ENCODE measurements around the gene NRM.
"Not testable (repeated sequence)": the region's sequence is repeated elsewhere in the genome, so short reads cannot be mapped to it uniquely, and the experiment has no call there.

NRM gene

GRCh38 chr6:30690403-30691207 is at the start of gene NRM:
Gene NRM, minus strand, starts transcription at chr6:30690984. Its CDS starts 10 bp downstream, at chr6:30690974.
- DNase-seq (ENCODE audit: extremely low read depth in 1 of 2, low read depth in 1 of 2), result peak in 1 of 2 donors; percentile 55

GRCh38 chr6:30740540-30740870 is 49.7 kb upstream of the NRM start:
- no peak for DNase-seq (ENCODE audit: extremely low read depth in 1 of 2, low read depth in 1 of 2)

- no peak for DNase-seq (ENCODE audit: extremely low read depth in 1 of 2, low read depth in 1 of 2)
Observed at GRCh38 chr6:30738532-30738931, 47.7 kb upstream of the NRM start.

- no peak for DNase-seq (ENCODE audit: extremely low read depth in 1 of 2, low read depth in 1 of 2)
Observed at GRCh38 chr6:30735668-30736314, 45.0 kb upstream of the NRM start.

- no peak for DNase-seq (ENCODE audit: extremely low read depth in 1 of 2, low read depth in 1 of 2)
Observed at GRCh38 chr6:30732237-30732943, 41.6 kb upstream of the NRM start.

- peak; percentile 59 to 73 for DNase-seq (ENCODE audit: extremely low read depth in 1 of 2, low read depth in 1 of 2)
Observed at GRCh38 chr6:30730601-30731435, 40.0 kb upstream of the NRM start.

GRCh38 chr6:30727920-30728553 is 37.3 kb upstream of the NRM start:
- DNase-seq (ENCODE audit: extremely low read depth in 1 of 2, low read depth in 1 of 2), result no peak

- DNase-seq (ENCODE audit: extremely low read depth in 1 of 2, low read depth in 1 of 2), result no peak
Observed at GRCh38 chr6:30726506-30727413, 36.0 kb upstream of the NRM start.

GRCh38 chr6:30725713-30726505 is 35.1 kb upstream of the NRM start:
- DNase-seq (ENCODE audit: extremely low read depth in 1 of 2, low read depth in 1 of 2), result no peak

- DNase-seq (ENCODE audit: extremely low read depth in 1 of 2, low read depth in 1 of 2), result no peak
Observed at GRCh38 chr6:30724906-30725667, 34.3 kb upstream of the NRM start.

GRCh38 chr6:30723843-30724741 is 33.3 kb upstream of the NRM start:
- DNase-seq (ENCODE audit: extremely low read depth in 1 of 2, low read depth in 1 of 2), result not testable (repeated sequence)

- not testable (repeated sequence) for DNase-seq (ENCODE audit: extremely low read depth in 1 of 2, low read depth in 1 of 2)
Observed at GRCh38 chr6:30723159-30723842, 32.5 kb upstream of the NRM start.

GRCh38 chr6:30722280-30723112 is 31.7 kb upstream of the NRM start:
- peak; percentile 65 to 76 for DNase-seq (ENCODE audit: extremely low read depth in 1 of 2, low read depth in 1 of 2)

GRCh38 chr6:30722025-30722279 is 31.2 kb upstream of the NRM start:
- DNase-seq (ENCODE audit: extremely low read depth in 1 of 2, low read depth in 1 of 2), result not testable (repeated sequence)

GRCh38 chr6:30721198-30722024 is 30.6 kb upstream of the NRM start:
- DNase-seq (ENCODE audit: extremely low read depth in 1 of 2, low read depth in 1 of 2), result peak; percentile 87 to 97

Data from activated CD8-positive, alpha-beta memory T cell treated with anti-CD3 and anti-CD28 coated beads for 1 hour (primary cell).